Loucy (cell line): ENCODE data around the gene ZNHIT1.

ENCODE experiments used
- H2AFZ ChIP-seq: fragments of 200-600 bp; sonication (generic); 2 replicates; pipeline ENCODE4 v1.6.0; 2016; ENCODE audit warnings: antibody characterized with exemption, mild to moderate bottlenecking, low read length, moderate library complexity
- H3F3A ChIP-seq: fragments of 200-600 bp; 2 replicates; pipeline ENCODE4 v1.6.0; 2016; ENCODE audit warnings: antibody characterized with exemption, low read depth, mild to moderate bottlenecking
- H3K27me3 ChIP-seq: fragments of 200-600 bp; sonication (generic); 2 replicates; pipeline ENCODE4 v1.6.1; 2014; ENCODE audit warnings: low read length, mild to moderate bottlenecking; ENCODE audit not compliant: insufficient read depth, poor library complexity, severe bottlenecking
- H3K36me3 ChIP-seq: fragments of 200-600 bp; sonication (generic); 2 replicates; pipeline ENCODE4 v1.6.1; 2016; ENCODE audit warnings: low read length; ENCODE audit not compliant: insufficient read depth
- H3K4me1 ChIP-seq: fragments of 200-600 bp; sonication (generic); 2 replicates; pipeline ENCODE4 v1.5.1; 2014; ENCODE audit warnings: low read length, mild to moderate bottlenecking; ENCODE audit not compliant: insufficient read depth, poor library complexity, severe bottlenecking
- H3K4me2 ChIP-seq: fragments of 200-600 bp; sonication (generic); 2 replicates; pipeline ENCODE4 v1.6.0; 2014; ENCODE audit warnings: antibody characterized with exemption, low read length, low read depth, mild to moderate bottlenecking; ENCODE audit not compliant: poor library complexity, severe bottlenecking
- H3K4me3 ChIP-seq: fragments of 200-600 bp; sonication (generic); 2 replicates; pipeline ENCODE4 v1.5.1; 2014; ENCODE audit warnings: low read length, mild to moderate bottlenecking, mixed read lengths; ENCODE audit not compliant: poor library complexity, severe bottlenecking
- H3K79me2 ChIP-seq: fragments of 200-600 bp; sonication (generic); 2 replicates; pipeline ENCODE4 v1.6.1; 2014; ENCODE audit warnings: low read length; ENCODE audit not compliant: insufficient read depth
- H3K9ac ChIP-seq: fragments of 200-600 bp; sonication (generic); 2 replicates; pipeline ENCODE4 v1.6.0; 2014; ENCODE audit warnings: mild to moderate bottlenecking, low read depth, low read length, moderate library complexity; ENCODE audit not compliant: poor library complexity, severe bottlenecking
- H3K9me2 ChIP-seq: fragments of 200-600 bp; sonication (generic); replicated peaks from 2 replicates; pipeline ENCODE4 v1.6.1; 2016; ENCODE audit warnings: low read depth, low read length, mixed read lengths
- H3K9me3 ChIP-seq: fragments of 200-600 bp; sonication (generic); 2 replicates; pipeline ENCODE4 v1.6.1; 2014; ENCODE audit warnings: mild to moderate bottlenecking, antibody characterized with exemption, low read length, low read depth; ENCODE audit not compliant: insufficient read depth
- H4K20me1 ChIP-seq: fragments of 200-600 bp; sonication (generic); 2 replicates; pipeline ENCODE4 v1.6.0; 2014; ENCODE audit warnings: antibody characterized with exemption, low read length, mild to moderate bottlenecking; ENCODE audit not compliant: insufficient read depth, poor library complexity, severe bottlenecking
- CTCF ChIP-seq: fragments of 200-600 bp; sonication (generic); conservative IDR thresholded peaks from 2 replicates; pipeline ENCODE4 v1.5.1; 2014; ENCODE audit warnings: mild to moderate bottlenecking, antibody characterized with exemption, low read length
- EZH2phosphoT487 ChIP-seq: fragments of 200-600 bp; IDR thresholded peaks from 2 replicates; pipeline ENCODE4 v1.6.1; 2018; ENCODE audit warnings: antibody characterized with exemption, mild to moderate bottlenecking, moderate library complexity, borderline replicate concordance

ZNHIT1 gene

GRCh38 chr7:101245147-101245668 lies 27.2 kb downstream of the ZNHIT1 start:
- Histone ChIP-seq H3K79me2 (peaks cover 67% of the 10 kb centered on the region), H4K20me1 (peaks cover 24% of the 10 kb centered on the region), H3K9ac (peak overlapping the region; percentile 92), H3K27me3 (no peaks in the 10 kb centered on the region), H3F3A (no peaks in the 10 kb centered on the region), H3K4me1 (peaks cover 10% of the 10 kb centered on the region), H2AFZ (peak overlapping the region; percentile 62; the same call in 1 of the 2 replicates), H3K4me2 (peak overlapping the region; percentile 94), H3K9me2 (no peaks in the 10 kb centered on the region), H3K36me3 (no peaks in the 10 kb centered on the region), H3K4me3 (peak overlapping the region; percentile 100), H3K9me3 (no peaks in the 10 kb centered on the region)
- TF ChIP-seq EZH2phosphoT487 (no peak), CTCF (no peak)

DNA sequence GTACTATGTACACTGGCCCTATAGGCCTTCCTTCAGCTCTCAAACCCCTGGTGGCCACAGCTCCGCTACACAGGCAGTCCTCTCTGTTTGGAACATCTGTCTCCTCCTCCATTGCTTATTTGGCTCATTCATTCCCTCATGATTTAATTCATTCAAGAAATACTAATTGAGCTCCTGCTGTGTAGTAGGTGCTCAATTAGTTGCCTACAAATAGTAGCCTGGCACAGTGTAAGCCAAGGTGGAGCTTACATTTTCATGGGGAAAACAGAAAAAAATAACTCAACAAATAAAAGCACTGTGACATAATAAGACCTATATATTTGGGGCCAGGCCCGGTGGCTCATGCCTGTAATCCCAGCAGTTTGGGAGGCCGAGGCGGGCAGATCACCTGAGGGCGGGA lies 30.3 kb downstream of the ZNHIT1 start:
- H3K79me2 ChIP-seq = peaks cover 73% of the 10 kb centered on the region

DNA sequence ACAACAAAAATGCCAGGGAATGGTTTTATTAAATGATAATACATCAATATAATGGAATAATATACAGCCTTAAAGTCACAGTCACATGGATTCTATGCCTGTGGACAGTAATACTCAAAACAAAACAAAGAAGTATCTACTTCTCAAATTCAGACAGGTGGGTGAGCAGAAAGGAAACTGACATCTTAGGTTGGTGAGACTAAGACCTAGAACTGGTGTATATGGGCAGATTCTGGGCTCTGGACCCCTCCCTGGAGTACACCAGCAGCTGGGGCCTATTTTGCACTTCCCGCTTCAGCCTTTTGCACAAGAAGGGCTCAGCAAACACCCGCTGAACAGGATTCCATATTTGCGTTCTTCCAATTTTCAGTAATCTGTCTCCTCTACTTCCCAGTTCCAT lies 32.4 kb downstream of the ZNHIT1 start:
- Histone ChIP-seq H3K9me3 (no peaks in the 10 kb centered on the region), H3K4me2 (peak overlapping the region; percentile 99), H3K4me1 (peaks cover 14% of the 10 kb centered on the region), H3K36me3 (no peaks in the 10 kb centered on the region), H2AFZ (no peak overlapping the region), H3K27me3 (no peaks in the 10 kb centered on the region), H3F3A (no peaks in the 10 kb centered on the region), H3K4me3 (peak overlapping the region; percentile 83), H3K79me2 (peaks cover 60% of the 10 kb centered on the region), H3K9me2 (no peaks in the 10 kb centered on the region), H4K20me1 (peaks cover 29% of the 10 kb centered on the region), H3K9ac (peak overlapping the region; percentile 83)
- no peak for TF ChIP-seq EZH2phosphoT487
- no peak for TF ChIP-seq CTCF

More for the DNA sequence above, 30.3 kb downstream of the ZNHIT1 start:
- TF ChIP-seq CTCF (no peak), EZH2phosphoT487 (no peak)
- Histone ChIP-seq H3K9me3 (no peaks in the 10 kb centered on the region), H3F3A (no peaks in the 10 kb centered on the region), H3K4me1 (peaks cover 21% of the 10 kb centered on the region), H3K4me3 (peak overlapping the region; percentile 47), H3K27me3 (no peaks in the 10 kb centered on the region), H3K9ac (no peak overlapping the region), H3K9me2 (no peaks in the 10 kb centered on the region), H2AFZ (no peak overlapping the region), H3K4me2 (peak overlapping the region; percentile 41), H3K36me3 (no peaks in the 10 kb centered on the region), H4K20me1 (peaks cover 41% of the 10 kb centered on the region)
